Subcutaneous abdominal adipose tissue (tissue), 5 donors: ENCODE measurements around the gene SI.

Source experiments
- H3K27ac ChIP-seq: one replicate; pipeline ENCODE4 v1.7.0; 2013; ENCODE audit warnings: low read depth, mild to moderate bottlenecking, inconsistent platforms, low read length, moderate library complexity
- H3K27me3 ChIP-seq, 5 donors: one replicate each; pipeline ENCODE4 v1.7.0; 2013; ENCODE audit warnings: low read length in 5 of 5, inconsistent platforms in 1 of 5; ENCODE audit not compliant: control insufficient read depth in 5 of 5, insufficient read depth in 4 of 5
- H3K36me3 ChIP-seq, 5 donors: one replicate each; pipeline ENCODE4 v1.7.0; 2013; ENCODE audit warnings: low read length in 5 of 5; ENCODE audit not compliant: control insufficient read depth in 5 of 5, insufficient read depth in 5 of 5
- H3K4me1 ChIP-seq, 5 donors: one replicate each; pipeline ENCODE4 v1.7.0; 2013; ENCODE audit warnings: low read length in 5 of 5, mild to moderate bottlenecking in 3 of 5, moderate library complexity in 1 of 5; ENCODE audit not compliant: control insufficient read depth in 5 of 5, insufficient read depth in 5 of 5
- H3K4me3 ChIP-seq, 5 donors: one replicate each; pipeline ENCODE4 v1.7.0; 2013; ENCODE audit warnings: low read length in 5 of 5, low read depth in 1 of 5
- H3K9ac ChIP-seq, 5 donors: one replicate each; pipeline ENCODE4 v1.7.0; 2013; ENCODE audit warnings: low read length in 5 of 5, mild to moderate bottlenecking in 4 of 5, moderate library complexity in 3 of 5
- H3K9me3 ChIP-seq, 5 donors: one replicate each; pipeline ENCODE4 v1.7.0; 2013; ENCODE audit warnings: low read length in 5 of 5; ENCODE audit not compliant: control insufficient read depth in 5 of 5
- donor health status: healthy.
- donor health status: healthy.
- donor health status: healthy.
- donor health status: healthy.
- donor health status: healthy.

The SI gene

GRCh38 chr3:165078293-165078692 lies at the start of gene SI:
TSS of gene SI (minus strand) at chr3:165078496. CDS start at chr3:165076012, 2,484 bp downstream.
- no peak within 1 kb of the TSS for H3K9ac ChIP-seq
- H3K27ac ChIP-seq, result no peak within 1 kb of the TSS
- H3K4me3 ChIP-seq, result no peak within 1 kb of the TSS

GRCh38 chr3:165125836-165126235 lies 47.5 kb upstream of the SI start:
- no peaks in the 10 kb centered on the region for H3K4me1 ChIP-seq
- H3K27ac ChIP-seq, result no peak overlapping the region
- no peaks in the 10 kb centered on the region for H3K36me3 ChIP-seq
- H3K9ac ChIP-seq, result no peak overlapping the region
- no peak overlapping the region for H3K4me3 ChIP-seq
- H3K27me3 ChIP-seq, result no peaks in the 10 kb centered on the region
- peaks cover 0 to 7% (median 0%) of the 10 kb centered on the region in 5 donors for H3K9me3 ChIP-seq

More at GRCh38 chr3:165078293-165078692, at the start of gene SI:
- no peaks in the 10 kb centered on the region for H3K4me1 ChIP-seq
- H3K27me3 ChIP-seq, result no peaks in the 10 kb centered on the region
- no peaks in the 10 kb centered on the region for H3K9me3 ChIP-seq
- no peaks in the 10 kb centered on the region for H3K36me3 ChIP-seq

GRCh38 chr3:165111401-165111800 lies 33.1 kb upstream of the SI start:
- Histone ChIP-seq H3K4me1 (no peaks in the 10 kb centered on the region), H3K36me3 (no peaks in the 10 kb centered on the region), H3K27ac (no peak overlapping the region), H3K9ac (no peak overlapping the region), H3K9me3 (no peaks in the 10 kb centered on the region), H3K27me3 (no peaks in the 10 kb centered on the region), H3K4me3 (no peak overlapping the region)

GRCh38 chr3:165103616-165104015 lies 25.3 kb upstream of the SI start:
- H3K4me3 ChIP-seq, result no peak overlapping the region
- H3K27me3 ChIP-seq, result no peaks in the 10 kb centered on the region
- no peak overlapping the region for H3K9ac ChIP-seq
- no peaks in the 10 kb centered on the region for H3K9me3 ChIP-seq
- H3K4me1 ChIP-seq, result no peaks in the 10 kb centered on the region
- no peak overlapping the region for H3K27ac ChIP-seq
- no peaks in the 10 kb centered on the region for H3K36me3 ChIP-seq

GRCh38 chr3:165082650-165083049 lies 4.4 kb upstream of the SI start:
- no peaks in the 10 kb centered on the region for H3K9me3 ChIP-seq
- H3K9ac ChIP-seq, result no peak overlapping the region
- no peaks in the 10 kb centered on the region for H3K36me3 ChIP-seq
- H3K27ac ChIP-seq, result no peak overlapping the region
- H3K4me1 ChIP-seq, result no peaks in the 10 kb centered on the region
- no peak overlapping the region for H3K4me3 ChIP-seq
- no peaks in the 10 kb centered on the region for H3K27me3 ChIP-seq

DNA sequence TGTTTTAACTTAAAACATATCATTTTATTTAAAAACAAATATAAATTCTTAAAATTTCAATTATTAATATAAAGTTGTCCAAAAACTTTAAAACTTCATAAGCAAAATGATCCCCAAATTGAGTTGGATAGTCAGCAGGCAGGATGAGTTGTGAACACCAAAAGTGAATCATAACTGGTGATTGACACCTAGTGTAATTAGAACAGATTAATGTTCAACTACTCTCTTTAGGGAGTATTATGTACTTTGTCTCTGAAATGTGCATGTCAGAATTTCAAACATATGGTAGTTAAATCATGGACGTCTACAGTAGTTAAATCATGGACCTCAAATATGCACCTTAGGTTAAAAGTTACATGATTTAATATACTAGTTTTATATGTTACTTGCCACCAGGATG lies 2.9 kb upstream of the SI start:
- Histone ChIP-seq H3K36me3 (no peaks in the 10 kb centered on the region), H3K9me3 (no peaks in the 10 kb centered on the region), H3K4me1 (no peaks in the 10 kb centered on the region), H3K4me3 (no peak overlapping the region), H3K27me3 (no peaks in the 10 kb centered on the region), H3K27ac (no peak overlapping the region), H3K9ac (no peak overlapping the region)

- no peaks in the 10 kb centered on the region for H3K36me3 ChIP-seq
- H3K9me3 ChIP-seq, result no peaks in the 10 kb centered on the region
- H3K4me3 ChIP-seq, result no peak overlapping the region
- H3K4me1 ChIP-seq, result no peaks in the 10 kb centered on the region
- H3K9ac ChIP-seq, result no peak overlapping the region
- no peak overlapping the region for H3K27ac ChIP-seq
- no peaks in the 10 kb centered on the region for H3K27me3 ChIP-seq
Observed at GRCh38 chr3:165075695-165076094, 2.6 kb downstream of the SI start.

DNA sequence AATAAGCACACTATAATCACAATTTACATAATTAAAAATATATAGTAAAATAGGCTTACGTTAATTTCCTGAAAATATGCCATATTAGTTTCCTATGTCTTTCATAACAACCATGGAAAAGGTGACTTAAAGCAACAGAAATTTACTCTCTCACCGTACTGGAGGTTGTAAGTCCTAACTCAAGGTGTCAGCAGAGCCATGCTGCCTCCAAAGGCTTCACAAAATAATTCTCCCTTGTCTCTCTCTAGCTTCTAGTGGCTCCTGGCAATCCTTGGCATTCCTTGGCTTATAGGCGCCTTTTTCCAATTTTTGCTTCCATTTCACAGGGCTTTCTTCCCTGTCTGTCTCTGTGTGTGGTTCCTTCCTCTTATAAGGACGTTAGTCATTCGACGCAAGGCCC lies 7.6 kb downstream of the SI start:
- Histone ChIP-seq H3K4me3 (no peak overlapping the region), H3K27me3 (no peaks in the 10 kb centered on the region), H3K9me3 (no peaks in the 10 kb centered on the region), H3K27ac (no peak overlapping the region), H3K4me1 (no peaks in the 10 kb centered on the region), H3K36me3 (no peaks in the 10 kb centered on the region), H3K9ac (no peak overlapping the region)

DNA sequence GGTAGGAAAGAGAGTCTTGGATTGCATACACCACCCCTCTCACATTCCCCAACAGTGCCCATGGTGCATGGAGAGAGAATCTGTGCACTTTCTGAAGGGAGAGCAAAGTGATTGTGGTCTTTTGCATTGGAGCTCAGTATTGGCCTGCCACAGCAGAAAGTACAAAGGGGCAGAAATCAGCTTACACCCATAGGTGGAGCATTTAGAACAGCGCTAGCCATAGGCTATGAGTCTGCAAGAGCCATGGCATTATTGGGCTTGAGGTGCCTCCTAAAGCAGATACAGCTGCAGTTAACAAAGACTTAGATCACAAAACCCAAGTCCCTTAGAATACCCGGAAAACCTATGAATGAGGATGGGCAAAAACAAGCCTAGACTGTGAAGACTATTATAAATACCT lies 21.8 kb downstream of the SI start:
- Histone ChIP-seq H3K36me3 (no peaks in the 10 kb centered on the region), H3K27ac (no peak overlapping the region), H3K4me1 (no peaks in the 10 kb centered on the region), H3K27me3 (no peaks in the 10 kb centered on the region), H3K9ac (no peak overlapping the region), H3K9me3 (peaks cover 0 to 3% (median 2%) of the 10 kb centered on the region in 5 donors), H3K4me3 (no peak overlapping the region)

DNA sequence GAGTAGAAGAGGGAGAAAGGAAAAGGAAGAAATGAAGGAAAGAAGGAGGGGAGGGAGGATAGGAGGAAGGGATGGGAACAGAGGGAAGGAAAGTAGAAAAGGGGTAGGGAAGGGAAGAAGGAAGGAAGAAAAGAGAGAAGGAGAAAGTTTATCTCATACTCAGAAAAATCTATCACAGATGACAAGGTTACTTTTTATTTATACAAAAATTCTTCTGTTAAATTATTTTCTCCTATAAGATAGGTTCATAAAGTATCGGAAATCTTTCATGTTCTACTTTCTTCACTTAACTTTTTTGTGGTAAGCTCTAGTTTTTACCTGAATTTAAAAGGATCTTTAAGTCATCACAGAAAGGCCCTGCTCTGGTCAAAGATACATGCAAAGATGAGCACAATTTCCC lies 38.1 kb downstream of the SI start:
- Histone ChIP-seq H3K27ac (no peak overlapping the region), H3K27me3 (no peaks in the 10 kb centered on the region), H3K9ac (no peak overlapping the region), H3K4me3 (no peak overlapping the region), H3K9me3 (no peaks in the 10 kb centered on the region), H3K36me3 (no peaks in the 10 kb centered on the region), H3K4me1 (no peaks in the 10 kb centered on the region)

DNA sequence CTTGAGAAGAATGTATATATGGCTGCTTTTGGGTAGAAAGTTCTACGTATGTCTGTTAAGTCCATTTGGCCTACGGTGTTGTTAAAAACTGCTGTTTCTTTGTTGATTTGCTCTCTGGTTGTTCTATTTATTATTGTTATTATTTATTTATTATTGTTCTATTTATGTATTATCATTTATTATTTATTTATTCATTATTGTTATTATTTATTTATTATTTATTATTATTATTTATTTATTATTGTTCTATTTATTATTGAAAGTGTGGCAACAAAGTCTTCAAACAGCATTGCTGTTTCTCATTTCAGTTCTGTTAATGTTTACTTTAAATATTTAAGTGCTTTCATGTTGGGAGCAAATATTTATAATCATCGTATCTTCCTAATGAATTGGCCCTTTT lies 66.7 kb downstream of the SI start:
- Histone ChIP-seq H3K4me3 (no peak overlapping the region), H3K4me1 (no peaks in the 10 kb centered on the region), H3K9ac (no peak overlapping the region), H3K27ac (no peak overlapping the region), H3K9me3 (no peaks in the 10 kb centered on the region), H3K36me3 (no peaks in the 10 kb centered on the region), H3K27me3 (no peaks in the 10 kb centered on the region)
